ENCODE results near the gene TMPRSS4. TPM values are rescaled to one million over a fixed set of nuclear protein-coding genes. Genes with fewer than 3 reads are reported as not detected.

TMPRSS4 gene
- total RNA-seq, 1 experiment from 2014 or later = 152 TPM

GRCh38 chr11:118078911-118079411, 2.1 kb downstream of the TMPRSS4 start:
- no peak for DNase-seq (ENCODE audit: low spot score)

DNA sequence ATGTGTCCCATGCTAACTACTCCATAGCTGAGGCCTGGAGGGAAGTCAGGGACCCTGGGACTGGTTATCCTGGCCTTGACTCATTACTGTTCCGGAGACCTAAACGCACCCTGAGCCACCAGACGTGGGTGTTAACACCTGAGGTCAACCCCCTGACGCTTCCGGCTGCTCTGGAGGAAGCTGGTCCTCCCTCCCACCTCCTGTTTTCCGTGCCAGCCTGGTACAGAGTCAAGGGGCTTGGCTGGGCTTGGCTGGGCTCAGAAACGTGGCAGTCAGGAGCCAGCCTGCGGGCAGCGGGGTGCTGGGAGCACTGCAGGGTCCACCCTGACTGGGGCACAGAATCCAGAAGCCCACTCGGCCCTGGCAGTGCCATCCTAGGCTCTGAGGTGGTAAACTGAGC, 2.6 kb downstream of the TMPRSS4 start:
- no peak for DNase-seq (ENCODE audit: low spot score)

GRCh38 chr11:118080296-118080695, 3.4 kb downstream of the TMPRSS4 start:
- DNase-seq (ENCODE audit: low spot score) = no peak

DNA sequence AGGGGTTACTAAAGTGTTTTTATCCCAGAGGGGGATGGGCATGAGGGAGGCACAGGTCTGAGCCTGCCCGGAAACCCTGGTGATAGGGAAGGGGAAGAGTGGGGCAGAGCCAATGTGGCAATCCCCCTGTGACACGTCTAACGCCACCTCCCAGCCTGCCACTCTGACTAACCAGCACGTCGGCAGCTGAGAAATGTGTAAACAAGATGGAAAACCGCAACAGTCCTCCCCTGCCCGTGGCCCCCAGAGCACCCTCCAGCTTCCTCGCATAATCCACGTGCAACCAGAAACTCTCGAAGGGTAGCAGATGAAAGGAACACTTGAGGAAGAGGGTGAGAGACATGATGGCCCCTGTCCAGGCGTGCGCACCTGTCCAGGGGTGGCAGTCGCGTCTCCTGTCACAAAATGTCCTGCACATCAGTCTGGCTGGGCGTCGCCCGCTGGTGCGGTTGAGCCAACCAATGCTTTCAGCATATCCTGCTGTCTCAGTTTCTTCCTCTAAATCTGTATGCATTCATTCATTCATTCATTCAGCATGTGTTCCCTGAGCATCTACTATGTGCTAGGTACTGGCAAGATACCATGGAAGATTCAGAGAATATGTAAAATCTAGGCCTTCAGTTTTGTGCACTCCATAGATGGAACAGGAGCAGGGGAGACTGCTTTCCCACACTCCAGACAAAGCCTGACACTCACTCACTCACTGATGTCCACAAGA, 4.5 kb downstream of the TMPRSS4 start:
- DNase-seq (ENCODE audit: low spot score) = no peak

- no peak for DNase-seq (ENCODE audit: low spot score)
These were observed 6.1 kb downstream of the TMPRSS4 start for GRCh38 chr11:118082880-118083552.

- DNase-seq (ENCODE audit: low spot score) = peak; percentile 65
These were observed 7.4 kb downstream of the TMPRSS4 start for GRCh38 chr11:118084247-118084646.

GRCh38 chr11:118084656-118085055, 7.8 kb downstream of the TMPRSS4 start:
- DNase-seq (ENCODE audit: low spot score) = no peak

- DNase-seq (ENCODE audit: low spot score) = no peak
These were observed 10.3 kb downstream of the TMPRSS4 start, which contains the start of gene SMIM35 for GRCh38 chr11:118086913-118087768. TSS of gene SMIM35 (minus strand) at chr11:118086963. CDS start at chr11:118086757, 206 bp downstream.

DNA sequence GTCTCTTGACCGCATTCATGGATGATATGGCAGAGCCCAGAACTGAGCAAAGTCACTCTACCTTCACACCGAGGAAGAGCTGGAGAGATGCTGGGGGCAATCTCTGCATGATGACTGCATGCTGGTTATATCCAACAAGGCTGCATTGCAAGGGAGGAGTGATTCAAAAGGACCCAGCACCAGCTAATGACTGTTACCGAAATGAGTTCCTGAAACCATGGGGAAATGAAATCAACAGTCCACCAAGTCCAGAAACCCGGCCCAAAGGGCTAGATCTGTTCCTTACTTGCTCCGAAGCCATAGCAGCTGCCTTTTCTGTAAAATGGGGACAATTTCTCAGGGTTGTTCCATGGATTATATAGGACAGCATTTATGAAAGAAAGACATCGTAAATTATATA, 11.1 kb downstream of the TMPRSS4 start:
- DNase-seq (ENCODE audit: low spot score) = no peak

GRCh38 chr11:118088531-118088930, 11.7 kb downstream of the TMPRSS4 start:
- peak; percentile 62 for DNase-seq (ENCODE audit: low spot score)

DNA sequence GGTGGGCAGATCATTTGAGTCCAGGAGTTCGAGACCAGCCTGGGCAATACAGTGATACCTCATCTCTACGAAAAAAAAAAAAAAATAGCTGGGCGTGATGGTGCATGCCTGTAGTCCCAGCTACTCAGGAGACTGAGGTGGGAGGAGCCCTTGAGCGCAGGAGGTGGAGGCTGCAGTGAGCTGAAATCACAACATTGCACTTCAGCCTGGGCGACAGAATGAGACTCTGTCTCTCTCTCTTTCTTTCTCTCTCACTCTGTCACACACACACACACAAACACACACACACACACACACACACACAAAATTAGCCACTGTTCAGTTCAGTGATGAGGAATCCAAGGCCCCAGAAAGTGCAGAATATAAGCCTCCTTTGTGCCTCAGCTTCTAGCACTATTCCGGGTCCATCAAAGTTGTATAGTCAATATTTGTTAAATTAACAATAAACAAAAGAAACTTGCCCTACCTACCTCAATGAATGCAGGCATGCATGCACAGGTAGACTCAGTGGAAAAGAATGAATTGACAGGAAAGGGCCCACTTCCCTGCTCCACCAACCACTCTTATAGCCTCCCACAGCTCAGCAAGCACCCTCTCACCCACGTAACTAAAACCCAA, 13.8 kb downstream of the TMPRSS4 start:
- no peak for DNase-seq (ENCODE audit: low spot score)

- DNase-seq (ENCODE audit: low spot score) = no peak
These were observed 14.8 kb downstream of the TMPRSS4 start for GRCh38 chr11:118091690-118092089.

DNA sequence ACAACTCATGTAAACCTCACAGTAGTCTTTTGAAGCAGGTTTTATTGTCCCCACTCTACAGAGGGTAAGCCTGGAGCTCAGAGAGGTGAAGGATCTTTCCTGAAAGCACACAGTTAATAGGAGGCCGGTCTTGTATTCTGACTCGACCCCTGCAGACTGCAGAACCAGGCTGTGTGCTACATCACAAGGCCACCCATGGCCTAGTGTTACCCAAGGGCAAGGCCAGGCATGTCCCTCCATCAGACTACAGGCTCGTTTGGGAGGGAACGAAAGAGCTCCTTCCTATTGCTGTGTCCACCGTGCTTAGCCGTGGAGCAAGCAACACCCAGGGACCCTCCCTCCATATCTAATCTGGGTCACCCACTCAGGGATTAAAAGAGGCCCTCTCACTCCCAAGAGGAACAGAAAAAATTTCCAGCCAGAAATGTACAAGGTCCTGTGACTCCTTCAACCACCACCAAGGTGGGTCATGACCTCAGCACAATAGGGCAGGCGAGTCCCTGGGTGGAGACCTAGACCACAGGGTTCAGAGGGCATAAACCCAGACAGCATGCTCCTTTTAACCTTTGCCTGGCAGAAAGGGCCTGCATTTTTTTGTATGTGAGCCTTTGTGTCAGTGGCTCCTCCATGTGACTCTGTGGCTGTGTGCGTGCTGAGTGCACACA, 16.2 kb downstream of the TMPRSS4 start:
- DNase-seq (ENCODE audit: low spot score) = no peak

GRCh38 chr11:118095493-118095892, 18.6 kb downstream of the TMPRSS4 start:
- DNase-seq (ENCODE audit: low spot score) = no peak

DNA sequence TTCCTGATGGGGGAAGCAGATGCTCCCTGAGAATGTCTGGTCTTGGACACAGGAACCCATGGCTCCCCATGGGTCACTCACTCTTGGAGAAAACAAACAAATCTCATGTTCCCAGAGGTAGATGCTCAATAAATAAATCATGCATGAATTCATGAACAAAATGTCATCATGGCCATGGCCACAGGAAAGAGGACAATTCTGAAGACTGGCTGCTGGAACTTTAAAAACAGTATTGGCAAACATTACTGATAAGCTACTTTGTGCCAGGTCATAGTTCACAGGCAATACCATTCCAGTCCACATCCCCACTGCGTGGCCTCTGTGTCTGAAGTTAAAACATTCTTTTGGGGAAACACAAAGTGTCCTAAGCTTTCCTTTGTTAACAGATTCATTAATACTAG, 19.1 kb downstream of the TMPRSS4 start:
- no peak for DNase-seq (ENCODE audit: low spot score)

DNA sequence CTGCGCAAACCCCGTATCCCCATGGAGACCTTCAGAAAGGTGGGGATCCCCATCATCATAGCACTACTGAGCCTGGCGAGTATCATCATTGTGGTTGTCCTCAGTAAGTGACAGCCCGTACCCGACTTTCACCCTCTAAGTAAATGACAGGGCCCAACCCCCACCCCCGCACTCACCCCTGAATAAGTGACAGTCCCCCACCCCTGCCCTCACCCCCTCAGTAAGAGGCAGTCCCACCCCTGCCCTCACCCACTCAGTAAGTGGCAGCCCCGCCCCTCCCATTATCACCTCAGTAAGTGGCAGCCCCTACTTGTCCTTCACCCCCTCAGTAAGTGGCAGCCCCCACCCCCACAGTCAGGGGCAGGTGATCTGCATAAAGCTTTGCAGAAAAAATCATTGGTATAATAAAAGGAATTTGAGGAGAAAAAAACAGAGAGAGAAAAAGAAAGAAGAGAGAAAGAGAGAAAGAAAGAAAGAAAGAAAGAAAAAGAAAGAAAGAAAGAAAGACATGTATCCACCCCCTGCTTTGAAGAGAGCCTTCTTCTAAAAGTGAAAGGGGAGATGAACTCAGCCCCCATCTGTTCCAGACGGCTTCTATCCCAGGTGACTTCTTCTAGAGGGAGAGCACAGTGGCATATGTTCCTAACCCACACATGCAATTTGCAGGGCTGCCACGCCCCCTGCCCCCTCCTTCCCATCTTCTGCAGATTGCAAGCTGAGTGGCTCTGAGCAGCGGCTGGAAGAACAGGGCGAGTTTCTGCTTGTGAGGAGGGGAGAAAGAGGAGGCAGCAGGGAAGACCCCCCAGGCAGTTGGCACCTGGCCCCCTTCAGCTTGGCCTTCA, 22.3 kb downstream of the TMPRSS4 start:
- no peak for DNase-seq (ENCODE audit: low spot score)

- DNase-seq (ENCODE audit: low spot score) = no peak
These were observed 23.1 kb downstream of the TMPRSS4 start for GRCh38 chr11:118099838-118100556.

DNA sequence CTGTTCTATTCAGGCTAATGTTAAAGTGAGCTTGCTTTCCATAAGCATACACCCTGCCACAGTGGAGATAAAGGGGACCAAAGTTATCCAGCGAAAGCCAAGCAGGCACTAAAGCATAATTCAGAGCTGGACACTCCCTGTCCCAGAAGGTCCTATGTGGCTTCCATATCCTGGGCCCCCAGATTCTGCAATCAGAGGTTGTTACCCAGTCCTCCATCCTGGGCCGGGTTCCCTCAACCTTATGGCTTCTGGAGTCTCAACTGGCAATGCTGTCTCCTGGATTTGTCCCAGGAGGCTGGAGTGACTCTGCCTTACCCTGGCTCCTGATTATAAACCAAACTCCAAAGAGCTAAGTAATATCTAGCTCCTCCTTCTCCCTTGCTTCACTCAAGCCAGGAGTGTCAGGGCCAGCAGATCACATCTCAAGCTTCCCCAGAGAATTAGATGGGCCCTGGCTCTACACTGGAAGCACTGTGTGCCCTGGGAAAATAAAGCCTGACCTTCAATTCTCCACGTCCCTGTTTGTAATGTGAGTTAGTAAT, 23.9 kb downstream of the TMPRSS4 start:
- no peak for DNase-seq (ENCODE audit: low spot score)

DNA sequence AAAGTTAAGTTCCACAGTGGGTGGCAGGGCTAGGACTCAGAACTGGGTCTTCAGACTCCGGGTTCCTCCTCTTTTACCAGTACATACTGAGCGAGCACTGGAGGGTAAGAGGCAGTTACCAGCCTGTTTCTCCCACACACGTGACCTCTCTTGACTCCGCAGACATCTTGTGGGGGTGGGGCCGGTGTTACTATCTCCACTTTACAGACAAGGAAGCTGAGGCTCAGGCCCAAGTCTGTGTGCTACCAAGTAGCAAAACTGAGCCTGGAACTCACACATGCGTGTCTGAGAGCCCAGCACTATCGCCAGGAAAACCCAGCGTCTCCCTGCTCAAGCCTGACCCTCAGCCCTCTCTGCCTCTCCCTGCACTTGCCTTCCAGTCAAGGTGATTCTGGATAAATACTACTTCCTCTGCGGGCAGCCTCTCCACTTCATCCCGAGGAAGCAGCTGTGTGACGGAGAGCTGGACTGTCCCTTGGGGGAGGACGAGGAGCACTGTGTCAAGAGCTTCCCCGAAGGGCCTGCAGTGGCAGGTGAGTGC, 25.9 kb downstream of the TMPRSS4 start:
- DNase-seq (ENCODE audit: low spot score) = no peak
